ENCODE results near the gene MCOLN2.
"Not testable (repeated sequence)": the region's sequence is repeated elsewhere in the genome, so short reads cannot be mapped to it uniquely, and the experiment has no call there.

MCOLN2 gene

GRCh38 chr1:84941843-84942242 lies 55.1 kb downstream of the MCOLN2 start:
- DNase-seq (ENCODE audit: low read depth): no peak

- no peak for DNase-seq (ENCODE audit: low read depth)
These were observed 56.4 kb downstream of the MCOLN2 start for GRCh38 chr1:84940481-84940880.

- DNase-seq (ENCODE audit: low read depth): no peak
These were observed 57.2 kb downstream of the MCOLN2 start for GRCh38 chr1:84939761-84940160.

- DNase-seq (ENCODE audit: low read depth): no peak
These were observed 57.8 kb downstream of the MCOLN2 start for GRCh38 chr1:84939151-84939550.

DNA sequence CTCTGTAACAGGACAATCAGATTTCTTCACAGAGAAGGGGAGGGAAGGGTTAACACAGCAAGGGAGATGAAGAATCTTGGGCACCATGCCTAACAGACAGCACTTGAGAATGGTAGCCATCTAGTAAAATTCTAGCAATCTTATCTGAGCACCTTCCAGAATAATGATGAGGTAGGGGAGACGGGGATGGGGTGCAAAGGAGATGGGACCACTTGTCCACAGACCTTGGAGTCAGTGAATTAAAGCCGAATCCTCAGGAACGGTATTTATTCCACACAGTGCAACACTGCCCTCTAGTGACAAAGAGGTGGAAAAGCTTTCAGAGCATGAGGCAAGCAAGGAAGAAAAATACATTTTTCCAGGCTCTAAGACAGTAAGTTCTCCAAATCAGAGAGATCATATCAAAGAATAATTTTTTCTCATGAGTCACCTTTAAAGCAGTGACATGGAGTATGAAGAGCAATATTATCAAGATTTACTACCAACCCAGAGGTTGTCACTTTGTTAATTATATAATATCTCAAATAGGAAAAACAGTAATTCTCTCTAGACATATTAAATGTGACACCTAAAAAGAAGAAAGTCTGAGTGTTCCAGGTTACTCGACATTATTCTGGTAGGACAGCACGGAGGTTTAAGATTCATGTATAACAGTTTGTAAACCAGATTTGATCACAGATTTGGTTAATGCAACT lies 60.6 kb downstream of the MCOLN2 start:
- DNase-seq (ENCODE audit: low read depth): no peak

DNA sequence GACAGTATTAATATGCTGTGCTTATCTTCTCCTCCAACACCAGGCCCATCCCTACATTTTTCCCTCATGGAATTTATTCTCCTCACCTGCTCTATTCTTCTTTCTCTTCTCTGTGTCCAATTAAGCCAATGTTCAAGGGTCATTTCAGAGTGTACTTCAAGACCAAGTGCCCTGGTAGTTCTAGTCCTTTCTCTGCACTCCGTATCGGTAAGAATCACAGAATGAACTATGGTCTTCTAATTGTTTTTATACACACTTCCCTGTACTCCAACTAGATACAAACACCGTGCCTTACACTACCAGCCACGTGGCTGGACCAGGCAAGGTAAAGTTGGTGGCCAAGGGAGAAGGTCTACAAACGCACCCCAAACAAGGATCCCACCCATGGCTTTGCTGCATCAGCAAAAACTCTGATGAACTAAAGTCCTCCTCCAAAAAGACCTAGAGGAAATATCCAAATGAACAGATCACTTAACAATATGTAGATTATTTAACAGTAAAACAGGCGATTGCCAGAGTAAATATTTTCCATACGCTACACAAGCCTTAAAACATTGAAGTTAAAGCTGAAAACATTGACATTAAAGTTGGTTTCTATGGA lies 63.8 kb downstream of the MCOLN2 start:
- no peak for DNase-seq (ENCODE audit: low read depth)

DNA sequence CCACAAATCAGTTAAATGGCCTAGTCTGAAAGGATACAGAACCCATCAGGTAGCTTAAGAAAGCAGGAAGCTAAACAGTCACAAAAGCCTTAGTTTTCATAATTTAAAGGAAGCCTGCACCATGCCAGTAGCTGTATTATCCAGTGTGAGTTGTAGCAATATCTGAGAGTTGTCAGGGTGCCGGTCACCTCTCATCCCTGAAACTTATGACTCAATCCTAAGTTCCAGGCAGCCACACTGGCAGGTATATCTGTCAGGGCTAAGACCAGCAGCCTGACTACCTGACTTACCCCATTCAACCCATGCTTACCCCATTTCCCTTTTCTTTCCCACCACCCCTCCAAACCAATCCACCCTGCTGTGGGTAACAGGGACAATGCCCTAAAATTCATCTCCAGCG lies 66.1 kb downstream of the MCOLN2 start:
- DNase-seq (ENCODE audit: low read depth): no peak

GRCh38 chr1:84930329-84930728 lies 66.6 kb downstream of the MCOLN2 start:
- no peak for DNase-seq (ENCODE audit: low read depth)

GRCh38 chr1:84929581-84929980 lies 67.3 kb downstream of the MCOLN2 start:
- DNase-seq (ENCODE audit: low read depth): no peak

- no peak for DNase-seq (ENCODE audit: low read depth)
These were observed 67.9 kb downstream of the MCOLN2 start for GRCh38 chr1:84928979-84929378.

- no peak for DNase-seq (ENCODE audit: low read depth)
These were observed 73.6 kb downstream of the MCOLN2 start for GRCh38 chr1:84923317-84923716.

- no peak for DNase-seq (ENCODE audit: low read depth)
These were observed 76.8 kb downstream of the MCOLN2 start for GRCh38 chr1:84920159-84920558.

GRCh38 chr1:84919461-84919970 lies 77.4 kb downstream of the MCOLN2 start:
- DNase-seq (ENCODE audit: low read depth): no peak

DNA sequence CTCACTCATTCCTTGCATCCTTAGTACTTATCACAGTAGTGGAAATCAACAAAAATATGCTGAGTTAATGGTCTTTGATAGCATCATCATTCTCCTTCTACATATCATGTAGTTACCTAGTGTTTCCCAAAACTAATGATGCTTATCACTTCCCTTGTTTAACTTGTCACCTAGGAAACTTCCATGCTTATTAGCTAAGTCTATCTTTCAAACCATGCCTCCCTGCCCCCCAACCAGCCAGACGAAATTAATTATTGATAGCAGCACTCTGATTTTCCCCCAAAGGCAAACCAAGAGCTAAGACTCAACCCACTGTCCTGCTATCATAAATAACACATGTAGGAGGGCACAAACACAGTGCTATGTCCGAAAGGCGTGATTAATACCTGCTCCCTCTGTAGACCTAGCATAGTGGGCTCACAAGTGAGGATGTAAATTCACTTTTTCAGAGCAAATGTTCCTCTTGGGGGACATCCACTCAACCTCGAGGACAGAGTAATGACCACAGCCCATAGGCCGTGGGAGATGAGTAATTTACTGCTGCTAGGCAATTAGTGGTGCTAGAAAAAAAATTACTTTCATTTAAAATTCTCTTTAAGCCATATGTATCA lies 78.1 kb downstream of the MCOLN2 start:
- DNase-seq (ENCODE audit: low read depth): no peak

- DNase-seq (ENCODE audit: low read depth): no peak
These were observed 80.0 kb downstream of the MCOLN2 start for GRCh38 chr1:84916897-84917296.

DNA sequence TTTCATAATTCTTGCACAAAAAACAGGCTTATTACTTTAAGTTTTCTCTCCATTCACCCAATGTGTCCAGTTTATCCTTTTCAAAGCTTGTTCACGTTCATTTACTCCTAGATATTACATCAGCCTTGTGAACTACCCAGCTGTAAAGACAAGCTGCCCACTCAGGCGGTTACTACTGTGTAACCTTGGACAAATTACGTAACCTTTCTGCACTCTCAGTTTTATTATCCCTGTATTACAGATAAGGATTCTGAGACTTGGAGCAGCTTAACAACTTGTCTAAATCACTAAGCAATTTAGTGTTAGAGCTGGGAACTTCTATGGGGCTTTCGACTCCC lies 83.4 kb downstream of the MCOLN2 start:
- DNase-seq (ENCODE audit: low read depth): no peak

GRCh38 chr1:84912726-84913554 lies 84.0 kb downstream of the MCOLN2 start:
- no peak for DNase-seq (ENCODE audit: low read depth)

DNA sequence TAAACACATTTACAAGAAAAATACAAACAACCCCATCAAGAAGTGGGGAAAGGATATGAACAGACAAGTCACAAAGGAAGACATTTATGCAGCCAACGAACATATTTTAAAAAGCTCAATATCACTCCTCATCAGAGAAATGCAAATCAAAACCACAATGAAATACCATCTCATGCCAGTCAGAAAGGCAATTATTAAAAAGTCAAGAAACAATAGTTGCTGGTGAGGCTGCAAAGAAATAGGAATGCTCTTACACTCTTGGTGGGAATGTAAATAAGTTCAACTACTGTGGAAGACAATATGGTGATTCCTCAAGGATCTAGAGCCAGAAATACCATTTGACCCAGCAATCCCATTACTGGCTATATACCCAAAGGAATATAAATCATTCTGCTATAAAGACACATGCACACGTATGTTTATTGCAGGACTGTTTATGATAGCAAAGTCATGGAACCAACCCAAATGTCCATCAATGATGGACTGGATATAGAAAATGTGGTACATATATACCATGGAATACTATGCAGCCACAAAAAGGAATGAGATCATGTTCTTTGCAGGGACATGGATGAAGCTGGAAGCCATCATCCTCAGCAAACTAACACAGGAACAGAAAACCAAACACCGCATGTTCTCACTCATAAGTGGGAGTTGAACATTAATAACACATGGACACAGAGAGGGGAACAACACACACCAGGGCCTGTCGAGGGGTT lies 88.0 kb downstream of the MCOLN2 start:
- DNase-seq (ENCODE audit: low read depth): not testable (repeated sequence)

GRCh38 chr1:84907095-84907827 lies 89.7 kb downstream of the MCOLN2 start:
- no peak for DNase-seq (ENCODE audit: low read depth)

DNA sequence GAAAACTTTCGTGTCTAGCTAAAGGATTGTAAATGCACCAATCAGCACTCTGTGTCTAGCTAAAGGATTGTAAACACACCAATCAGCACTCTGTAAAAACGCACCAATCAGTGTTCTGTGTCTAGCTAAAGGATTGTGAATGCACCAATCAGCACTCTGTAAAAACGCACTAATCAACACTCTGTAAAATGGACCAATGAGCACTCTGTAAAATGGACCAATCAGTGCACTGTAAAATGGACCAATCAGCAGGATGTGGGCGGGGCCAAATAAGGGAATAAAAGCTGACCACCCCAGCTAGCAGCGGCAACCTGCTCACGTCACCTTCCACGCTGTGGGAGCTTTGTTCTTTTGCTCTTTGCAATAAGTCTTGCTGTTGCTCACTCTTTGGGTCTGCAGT lies 94.2 kb downstream of the MCOLN2 start:
- DNase-seq (ENCODE audit: low read depth): not testable (repeated sequence)

GRCh38 chr1:84899969-84900368 lies 96.9 kb downstream of the MCOLN2 start:
- DNase-seq (ENCODE audit: low read depth): no peak
